ENCODE measurements around the gene NMT2. TPM values are rescaled to one million over a fixed set of nuclear protein-coding genes. Genes with fewer than 3 reads are reported as not detected.

Gene NMT2
- total RNA-seq, 1 donor from 2014 or later: 13.7 TPM

DNA sequence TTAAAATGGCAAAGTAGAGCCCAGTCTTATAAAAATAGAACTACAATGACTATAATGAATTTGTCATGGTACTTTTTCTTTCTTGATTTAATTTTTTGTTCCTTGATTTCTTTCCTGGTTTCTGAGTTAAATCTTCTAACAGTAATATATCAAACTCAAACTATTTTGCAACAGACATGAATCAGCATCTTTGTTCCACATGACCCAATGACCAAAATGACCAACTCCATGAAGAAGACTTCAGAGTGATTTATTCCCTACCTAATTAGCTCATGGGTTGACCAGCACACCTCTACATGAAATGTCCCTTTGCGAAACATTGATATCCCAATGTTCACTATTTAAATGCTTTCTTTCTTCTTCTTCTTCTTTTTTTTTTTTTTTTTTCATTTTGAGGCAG lies 30.9 kb downstream of the NMT2 start:
- Mint-ChIP-seq H3K4me1 (ENCODE audit: low read depth) (peaks cover 10% of the 10 kb centered on the region), H3K27ac (ENCODE audit: unreplicated experiment) (no peak overlapping the region), H3K36me3 (ENCODE audit: low read depth) (peaks cover 28% of the 10 kb centered on the region), H3K27me3 (ENCODE audit: low read depth) (no peaks in the 10 kb centered on the region), H3K9me3 (ENCODE audit: low read depth) (no peaks in the 10 kb centered on the region), H3K4me3 (ENCODE audit: unreplicated experiment) (no peak overlapping the region)
- DNase-seq (ENCODE audit: low spot score): no peak
- TF ChIP-seq, protein P1, sequence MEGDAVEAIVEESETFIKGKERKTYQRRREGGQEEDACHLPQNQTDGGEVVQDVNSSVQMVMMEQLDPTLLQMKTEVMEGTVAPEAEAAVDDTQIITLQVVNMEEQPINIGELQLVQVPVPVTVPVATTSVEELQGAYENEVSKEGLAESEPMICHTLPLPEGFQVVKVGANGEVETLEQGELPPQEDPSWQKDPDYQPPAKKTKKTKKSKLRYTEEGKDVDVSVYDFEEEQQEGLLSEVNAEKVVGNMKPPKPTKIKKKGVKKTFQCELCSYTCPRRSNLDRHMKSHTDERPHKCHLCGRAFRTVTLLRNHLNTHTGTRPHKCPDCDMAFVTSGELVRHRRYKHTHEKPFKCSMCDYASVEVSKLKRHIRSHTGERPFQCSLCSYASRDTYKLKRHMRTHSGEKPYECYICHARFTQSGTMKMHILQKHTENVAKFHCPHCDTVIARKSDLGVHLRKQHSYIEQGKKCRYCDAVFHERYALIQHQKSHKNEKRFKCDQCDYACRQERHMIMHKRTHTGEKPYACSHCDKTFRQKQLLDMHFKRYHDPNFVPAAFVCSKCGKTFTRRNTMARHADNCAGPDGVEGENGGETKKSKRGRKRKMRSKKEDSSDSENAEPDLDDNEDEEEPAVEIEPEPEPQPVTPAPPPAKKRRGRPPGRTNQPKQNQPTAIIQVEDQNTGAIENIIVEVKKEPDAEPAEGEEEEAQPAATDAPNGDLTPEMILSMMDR (IDR thresholded peaks at IDR 0.05): no peak

DNA sequence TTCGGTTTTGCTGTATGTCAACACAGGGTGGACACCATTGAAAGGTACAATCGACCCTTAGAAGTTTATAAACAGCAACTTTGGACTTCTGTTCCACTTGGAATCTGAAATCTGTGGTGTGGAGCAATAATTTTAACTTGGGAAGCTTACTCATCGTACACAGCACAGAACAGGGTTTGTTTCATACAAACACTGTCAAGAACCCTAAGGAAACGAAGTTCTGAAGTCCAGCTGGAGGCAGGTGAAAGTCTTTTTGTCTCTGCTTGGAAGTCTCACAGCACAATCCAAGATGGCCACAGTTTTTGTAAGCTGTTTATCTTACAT lies 31.5 kb downstream of the NMT2 start:
- Mint-ChIP-seq H3K27ac (ENCODE audit: unreplicated experiment) (no peak overlapping the region), H3K9me3 (ENCODE audit: low read depth) (no peaks in the 10 kb centered on the region), H3K4me1 (ENCODE audit: low read depth) (peaks cover 10% of the 10 kb centered on the region), H3K27me3 (ENCODE audit: low read depth) (no peaks in the 10 kb centered on the region), H3K36me3 (ENCODE audit: low read depth) (peaks cover 28% of the 10 kb centered on the region), H3K4me3 (ENCODE audit: unreplicated experiment) (no peak overlapping the region)
- no peak for DNase-seq (ENCODE audit: low spot score)
- TF ChIP-seq, protein P1 (IDR thresholded peaks at IDR 0.05): no peak

DNA sequence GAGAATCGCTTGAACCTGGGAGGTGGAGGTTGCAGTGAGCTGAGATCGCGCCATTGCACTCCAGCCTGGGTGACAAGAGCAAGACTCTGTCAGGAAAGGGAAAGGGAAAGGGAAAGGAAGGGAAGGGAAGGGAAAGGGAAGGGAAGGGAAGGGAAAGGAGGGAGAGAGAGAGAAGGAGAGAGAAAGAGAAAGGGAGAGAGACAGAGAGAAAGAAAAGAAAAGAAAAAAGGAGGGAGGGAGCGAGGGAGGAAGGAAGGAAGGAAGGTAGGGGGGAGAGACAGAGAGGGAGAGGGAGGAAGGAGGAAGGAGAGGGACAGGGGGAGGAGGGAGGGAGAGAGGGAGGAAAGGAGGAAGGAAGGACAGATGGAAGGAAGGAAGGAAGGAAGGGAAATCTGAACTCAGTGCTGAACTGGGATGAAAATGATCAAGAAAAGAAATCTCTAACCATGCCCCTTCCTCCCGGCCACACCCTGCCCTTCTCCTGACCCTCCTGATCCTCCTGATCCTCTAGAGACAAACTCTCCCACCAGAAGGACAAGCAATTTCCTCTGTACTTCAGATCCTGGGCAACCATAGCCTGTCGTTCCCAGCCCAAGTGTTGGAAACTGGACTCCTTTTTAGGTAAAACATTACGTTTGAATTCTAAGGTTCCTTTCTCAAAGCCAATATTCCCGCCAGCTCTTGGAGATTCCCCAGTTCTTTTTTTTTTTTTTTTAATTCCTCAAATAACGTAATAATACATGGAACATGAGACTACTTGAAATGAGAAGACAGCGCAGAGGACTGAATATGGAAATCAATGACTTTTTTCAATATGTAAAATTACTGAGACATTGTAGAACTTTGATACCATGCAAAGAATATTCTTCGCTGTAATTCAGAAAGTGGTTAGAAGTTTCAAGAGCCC lies 32.1 kb downstream of the NMT2 start:
- TF ChIP-seq, protein P1 (IDR thresholded peaks at IDR 0.05): no peak
- H3K4me1 Mint-ChIP-seq (ENCODE audit: low read depth): peaks cover 4% of the 10 kb centered on the region
- H3K4me3 Mint-ChIP-seq (ENCODE audit: unreplicated experiment): no peak overlapping the region
- no peak overlapping the region for H3K27ac Mint-ChIP-seq (ENCODE audit: unreplicated experiment)
- no peaks in the 10 kb centered on the region for H3K27me3 Mint-ChIP-seq (ENCODE audit: low read depth)
- no peak for DNase-seq (ENCODE audit: low spot score)
- H3K36me3 Mint-ChIP-seq (ENCODE audit: low read depth): peaks cover 29% of the 10 kb centered on the region
- no peaks in the 10 kb centered on the region for H3K9me3 Mint-ChIP-seq (ENCODE audit: low read depth)

DNA sequence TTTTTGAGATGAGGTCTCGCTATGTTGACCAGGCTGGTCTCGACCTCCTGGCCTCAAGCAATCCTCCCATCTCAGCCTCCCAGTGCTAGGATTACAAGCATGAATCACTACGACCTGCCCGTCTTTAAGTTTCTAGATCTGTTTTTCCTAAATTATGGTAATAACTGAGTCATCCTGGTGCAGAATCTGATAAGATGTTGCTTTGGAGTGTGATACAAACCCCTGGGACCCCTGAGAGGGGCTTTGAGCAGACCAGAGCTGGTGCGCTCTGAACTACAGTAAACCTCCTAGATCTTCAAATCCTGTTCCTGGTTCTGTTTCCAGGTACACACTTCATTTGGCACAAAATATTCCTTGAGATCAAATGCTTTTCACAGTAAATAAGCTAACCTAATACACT lies 37.2 kb downstream of the NMT2 start:
- TF ChIP-seq, protein P1 (IDR thresholded peaks at IDR 0.05): no peak
- H3K4me1 Mint-ChIP-seq (ENCODE audit: low read depth): no peaks in the 10 kb centered on the region
- peaks cover 37% of the 10 kb centered on the region for H3K36me3 Mint-ChIP-seq (ENCODE audit: low read depth)
- DNase-seq (ENCODE audit: low spot score): no peak
- H3K9me3 Mint-ChIP-seq (ENCODE audit: low read depth): no peaks in the 10 kb centered on the region
- no peak overlapping the region for H3K27ac Mint-ChIP-seq (ENCODE audit: unreplicated experiment)
- no peak overlapping the region for H3K4me3 Mint-ChIP-seq (ENCODE audit: unreplicated experiment)
- H3K27me3 Mint-ChIP-seq (ENCODE audit: low read depth): no peaks in the 10 kb centered on the region

DNA sequence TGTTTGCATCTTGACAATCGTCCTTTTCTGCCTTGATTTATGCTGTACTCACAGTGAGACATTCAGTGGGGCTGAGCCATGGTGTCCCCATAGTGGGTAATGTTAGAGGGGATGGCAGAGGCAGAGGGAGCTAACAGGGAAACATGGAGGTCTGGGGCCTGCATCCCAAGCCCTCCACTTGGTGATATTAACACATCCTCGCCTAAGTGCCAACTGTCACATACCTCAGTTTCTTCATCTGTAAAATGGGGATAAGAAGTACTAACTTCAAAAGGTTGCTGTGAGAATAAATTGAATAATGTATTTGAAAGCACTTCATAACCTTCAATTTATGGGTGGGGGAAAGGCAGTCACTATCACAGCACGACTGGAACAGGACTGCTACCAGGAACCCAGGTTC lies 43.6 kb downstream of the NMT2 start:
- H3K4me1 Mint-ChIP-seq (ENCODE audit: low read depth): peaks cover 19% of the 10 kb centered on the region
- H3K9me3 Mint-ChIP-seq (ENCODE audit: low read depth): no peaks in the 10 kb centered on the region
- no peak overlapping the region for H3K27ac Mint-ChIP-seq (ENCODE audit: unreplicated experiment)
- no peaks in the 10 kb centered on the region for H3K27me3 Mint-ChIP-seq (ENCODE audit: low read depth)
- H3K4me3 Mint-ChIP-seq (ENCODE audit: unreplicated experiment): no peak overlapping the region
- peaks cover 16% of the 10 kb centered on the region for H3K36me3 Mint-ChIP-seq (ENCODE audit: low read depth)
- no peak for DNase-seq (ENCODE audit: low spot score)
- TF ChIP-seq, protein P1 (IDR thresholded peaks at IDR 0.05): no peak

Measured in chondrocyte (in vitro differentiated cells).